Nephron (organoid): Measurements from ENCODE around the gene GLIS1.

Experiments used
- H3K27ac Mint-ChIP-seq, 3 experiments: 2 replicates each; pipeline ENCODE4 v1.8.0; 2020; ENCODE audit warnings: mixed read lengths in 3 of 3, mild to moderate bottlenecking in 2 of 3, moderate library complexity in 1 of 3
- H3K27me3 Mint-ChIP-seq: 2 replicates; pipeline ENCODE4 v1.8.0; 2021; ENCODE audit warnings: low read depth, mild to moderate bottlenecking, moderate library complexity, mixed read lengths
- H3K36me3 Mint-ChIP-seq: 2 replicates; pipeline ENCODE4 v1.8.0; 2020; ENCODE audit warnings: low read depth, mixed read lengths
- H3K4me1 Mint-ChIP-seq: 2 replicates; pipeline ENCODE4 v1.8.0; 2020; ENCODE audit warnings: mixed read lengths
- H3K4me3 Mint-ChIP-seq, 3 experiments: 2 replicates each; pipeline ENCODE4 v1.8.0; 2020; ENCODE audit warnings: mild to moderate bottlenecking in 3 of 3, mixed read lengths in 3 of 3, moderate library complexity in 2 of 3
- H3K9me3 Mint-ChIP-seq: 2 replicates; pipeline ENCODE4 v1.8.0; 2020; ENCODE audit warnings: mixed read lengths
- TF ChIP-seq, protein P1 (sequence below), 3 experiments: fragments of 200-600 bp; sonication (generic); IDR thresholded peaks; one replicate each; pipeline ENCODE4 v1.5.0; 2021; ENCODE audit warnings: antibody characterized with exemption in 3 of 3; ENCODE audit not compliant: unreplicated experiment in 3 of 3

The GLIS1 gene

DNA sequence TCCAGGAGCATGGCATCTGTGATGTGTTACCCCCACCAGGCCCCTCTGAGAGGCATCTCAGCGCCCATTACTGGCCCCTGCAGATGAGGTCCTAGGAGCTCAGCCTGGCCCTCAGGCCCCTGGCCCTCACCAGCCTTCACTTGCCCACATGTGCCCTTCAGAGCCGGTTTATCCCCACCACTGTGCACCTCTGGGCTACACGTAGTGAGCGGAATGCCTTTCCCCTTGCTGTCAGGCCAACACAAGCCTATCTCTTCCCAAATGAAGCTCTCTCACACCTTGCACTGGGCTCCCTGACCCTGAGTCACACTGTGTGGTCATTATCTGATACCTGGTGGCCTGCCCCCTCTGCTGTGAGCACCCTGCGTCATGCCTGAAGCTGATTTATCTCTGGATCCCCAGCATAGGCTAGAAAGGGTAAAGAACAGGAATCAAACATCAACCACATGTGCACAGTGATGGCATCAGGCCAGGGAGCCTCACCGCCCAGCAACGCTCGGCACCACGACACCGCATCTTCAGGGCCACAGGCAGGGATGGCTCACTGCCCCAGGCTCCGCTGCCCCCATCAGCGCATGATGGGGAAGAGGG lies 49.1 kb downstream of the GLIS1 start:
- H3K36me3 Mint-ChIP-seq: no peaks in the 10 kb centered on the region
- H3K27ac Mint-ChIP-seq: no peak overlapping the region
- no peaks in the 10 kb centered on the region for H3K9me3 Mint-ChIP-seq
- H3K4me3 Mint-ChIP-seq: no peak overlapping the region
- peaks cover 20% of the 10 kb centered on the region for H3K4me1 Mint-ChIP-seq
- TF ChIP-seq, protein P1, sequence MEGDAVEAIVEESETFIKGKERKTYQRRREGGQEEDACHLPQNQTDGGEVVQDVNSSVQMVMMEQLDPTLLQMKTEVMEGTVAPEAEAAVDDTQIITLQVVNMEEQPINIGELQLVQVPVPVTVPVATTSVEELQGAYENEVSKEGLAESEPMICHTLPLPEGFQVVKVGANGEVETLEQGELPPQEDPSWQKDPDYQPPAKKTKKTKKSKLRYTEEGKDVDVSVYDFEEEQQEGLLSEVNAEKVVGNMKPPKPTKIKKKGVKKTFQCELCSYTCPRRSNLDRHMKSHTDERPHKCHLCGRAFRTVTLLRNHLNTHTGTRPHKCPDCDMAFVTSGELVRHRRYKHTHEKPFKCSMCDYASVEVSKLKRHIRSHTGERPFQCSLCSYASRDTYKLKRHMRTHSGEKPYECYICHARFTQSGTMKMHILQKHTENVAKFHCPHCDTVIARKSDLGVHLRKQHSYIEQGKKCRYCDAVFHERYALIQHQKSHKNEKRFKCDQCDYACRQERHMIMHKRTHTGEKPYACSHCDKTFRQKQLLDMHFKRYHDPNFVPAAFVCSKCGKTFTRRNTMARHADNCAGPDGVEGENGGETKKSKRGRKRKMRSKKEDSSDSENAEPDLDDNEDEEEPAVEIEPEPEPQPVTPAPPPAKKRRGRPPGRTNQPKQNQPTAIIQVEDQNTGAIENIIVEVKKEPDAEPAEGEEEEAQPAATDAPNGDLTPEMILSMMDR (IDR thresholded peaks at IDR 0.05; ENCODE audit: unreplicated experiment in 3 of 3): no peak
- peaks cover 77% of the 10 kb centered on the region for H3K27me3 Mint-ChIP-seq

DNA sequence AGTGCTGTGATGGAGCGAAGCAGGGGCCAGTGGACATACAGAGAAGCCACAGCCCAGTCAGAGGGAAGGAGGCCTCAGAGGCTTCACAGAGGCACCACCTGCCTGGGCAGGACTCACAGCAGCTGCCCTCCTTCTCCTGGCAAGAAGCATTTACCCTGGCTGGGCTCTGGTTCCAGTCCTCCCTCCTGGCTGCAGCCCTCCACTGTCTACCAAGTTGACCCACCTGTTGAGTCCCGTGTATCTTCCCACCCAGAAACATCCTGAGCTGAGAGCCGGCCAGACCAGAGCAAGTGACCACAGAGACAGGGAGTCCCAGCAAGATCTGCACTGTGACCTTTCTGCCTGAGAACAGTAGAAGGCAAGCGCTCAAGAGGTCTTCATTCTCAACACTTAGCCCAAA lies 49.7 kb downstream of the GLIS1 start:
- Mint-ChIP-seq H3K4me1 (peaks cover 22% of the 10 kb centered on the region), H3K27ac (no peak overlapping the region), H3K4me3 (no peak overlapping the region), H3K36me3 (no peaks in the 10 kb centered on the region), H3K27me3 (peaks cover 77% of the 10 kb centered on the region), H3K9me3 (no peaks in the 10 kb centered on the region)
- TF ChIP-seq, protein P1 (IDR thresholded peaks at IDR 0.05; ENCODE audit: unreplicated experiment in 3 of 3): no peak

DNA sequence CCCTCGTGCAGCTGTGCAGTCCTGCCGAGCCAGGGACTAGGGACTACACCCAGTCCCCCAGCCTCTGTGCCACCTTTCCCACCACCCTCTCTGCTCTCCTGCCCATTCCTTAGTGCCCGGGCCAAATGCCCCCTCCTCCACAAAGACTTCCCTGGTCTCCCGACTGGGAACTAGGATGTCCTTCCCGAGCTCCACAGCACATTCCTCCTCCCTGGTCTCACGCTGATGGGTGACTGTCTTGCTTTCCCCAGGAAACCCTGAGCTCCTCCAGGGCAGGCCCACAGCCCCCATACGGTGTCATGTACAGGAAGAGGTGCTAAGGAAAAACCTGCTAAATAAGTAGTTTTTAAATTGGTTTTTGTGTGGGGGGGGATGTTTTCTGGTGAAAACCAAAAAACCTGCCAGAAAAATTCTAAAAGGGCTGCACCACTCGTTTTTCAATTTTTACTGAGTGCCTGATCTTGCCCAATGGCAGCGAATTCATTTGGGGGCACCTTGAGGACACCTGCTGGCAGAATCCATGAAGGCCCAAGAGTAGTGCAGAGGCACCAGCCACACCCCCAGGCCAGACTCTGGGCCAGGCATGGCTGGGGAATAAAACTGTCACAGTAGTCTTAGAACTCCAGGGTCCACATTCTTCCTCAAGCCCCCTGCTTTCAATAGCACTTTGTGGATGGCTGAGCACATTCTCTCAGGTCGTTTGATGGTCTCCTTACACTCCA lies 50.4 kb downstream of the GLIS1 start:
- no peak overlapping the region for H3K27ac Mint-ChIP-seq
- peaks cover 22% of the 10 kb centered on the region for H3K4me1 Mint-ChIP-seq
- H3K4me3 Mint-ChIP-seq: no peak overlapping the region
- H3K9me3 Mint-ChIP-seq: no peaks in the 10 kb centered on the region
- TF ChIP-seq, protein P1 (IDR thresholded peaks at IDR 0.05; ENCODE audit: unreplicated experiment in 3 of 3): no peak
- no peaks in the 10 kb centered on the region for H3K36me3 Mint-ChIP-seq
- H3K27me3 Mint-ChIP-seq: peaks cover 79% of the 10 kb centered on the region

DNA sequence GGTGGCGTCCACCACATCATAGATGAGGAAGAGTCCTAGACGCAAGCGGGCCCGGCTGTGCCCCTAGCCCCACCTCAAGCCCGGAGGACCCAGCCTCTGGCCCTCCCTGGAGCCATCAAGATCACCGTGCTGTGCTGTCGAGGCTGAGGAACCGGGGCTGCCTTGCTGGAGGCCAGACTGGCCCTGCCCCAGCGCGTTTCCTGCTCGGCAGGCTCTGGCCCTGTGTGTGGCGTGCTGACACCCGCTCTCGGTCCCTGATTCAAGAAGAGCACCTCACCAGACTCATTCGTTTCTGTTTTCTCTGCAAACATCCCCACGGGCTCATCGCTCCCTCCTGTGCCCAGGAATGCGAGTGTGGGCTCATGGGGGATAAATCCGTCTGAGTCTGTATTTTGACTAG lies 51.1 kb downstream of the GLIS1 start:
- H3K27ac Mint-ChIP-seq: no peak overlapping the region
- H3K9me3 Mint-ChIP-seq: no peaks in the 10 kb centered on the region
- TF ChIP-seq, protein P1 (IDR thresholded peaks at IDR 0.05; ENCODE audit: unreplicated experiment in 3 of 3): no peak
- H3K4me3 Mint-ChIP-seq: no peak overlapping the region
- H3K4me1 Mint-ChIP-seq: peaks cover 22% of the 10 kb centered on the region
- H3K27me3 Mint-ChIP-seq: peaks cover 82% of the 10 kb centered on the region
- H3K36me3 Mint-ChIP-seq: no peaks in the 10 kb centered on the region

DNA sequence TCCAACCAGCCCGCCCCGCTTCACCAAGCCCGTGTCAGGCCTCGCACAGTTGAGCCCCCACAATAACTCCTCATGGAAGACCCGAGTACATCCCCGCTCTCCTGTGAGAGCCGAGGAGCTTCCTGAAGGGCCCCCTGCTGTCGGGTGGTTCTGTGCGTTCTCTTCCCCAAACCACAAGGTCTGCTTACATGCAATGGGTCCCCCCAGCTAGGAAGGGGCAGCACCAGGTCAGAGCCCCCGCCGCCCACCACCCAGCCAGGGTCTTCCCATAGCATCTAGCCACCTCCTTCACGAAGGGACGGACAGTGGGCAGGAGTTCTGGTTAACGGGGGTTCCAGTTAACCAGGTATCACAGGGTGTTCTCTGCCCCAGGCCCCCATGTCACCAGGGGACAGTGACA lies 51.5 kb downstream of the GLIS1 start:
- TF ChIP-seq, protein P1 (IDR thresholded peaks at IDR 0.05; ENCODE audit: unreplicated experiment in 3 of 3): no peak
- H3K4me3 Mint-ChIP-seq: no peak overlapping the region
- peaks cover 24% of the 10 kb centered on the region for H3K4me1 Mint-ChIP-seq
- H3K27ac Mint-ChIP-seq: no peak overlapping the region
- no peaks in the 10 kb centered on the region for H3K9me3 Mint-ChIP-seq
- H3K36me3 Mint-ChIP-seq: no peaks in the 10 kb centered on the region
- peaks cover 87% of the 10 kb centered on the region for H3K27me3 Mint-ChIP-seq

DNA sequence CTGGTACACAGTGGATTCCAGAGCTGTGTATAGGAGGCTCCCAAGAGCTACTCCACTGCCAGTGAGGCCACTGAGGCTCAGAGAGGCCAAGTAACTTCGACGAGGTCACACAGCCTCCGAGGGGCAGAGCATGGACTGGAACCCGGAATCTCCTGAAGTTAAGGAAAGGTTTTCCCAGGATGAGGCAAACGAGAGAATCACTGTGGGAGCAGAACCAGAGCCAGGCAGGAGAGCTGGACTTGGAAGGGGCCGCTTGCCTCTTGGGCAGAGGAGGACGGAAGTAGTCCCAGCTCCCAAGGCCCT lies 52.0 kb downstream of the GLIS1 start:
- no peaks in the 10 kb centered on the region for H3K9me3 Mint-ChIP-seq
- H3K4me1 Mint-ChIP-seq: peaks cover 29% of the 10 kb centered on the region
- no peak overlapping the region for H3K4me3 Mint-ChIP-seq
- no peaks in the 10 kb centered on the region for H3K36me3 Mint-ChIP-seq
- peak overlapping the region in 1 of 3 experiments; percentile 74 for H3K27ac Mint-ChIP-seq
- TF ChIP-seq, protein P1 (IDR thresholded peaks at IDR 0.05; ENCODE audit: unreplicated experiment in 3 of 3): no peak
- H3K27me3 Mint-ChIP-seq: peaks cover 87% of the 10 kb centered on the region
